Hepatocyte (in vitro differentiated cells): ENCODE results near the gene ATXN10.

Source experiments
- CTCF ChIP-seq: fragments of 200-600 bp; sonication (generic); IDR thresholded peaks from 2 replicates; pipeline ENCODE4 v1.5.1; 2016; ENCODE audit warnings: antibody characterized with exemption, mild to moderate bottlenecking; ENCODE audit not compliant: poor library complexity
- EZH2 ChIP-seq: fragments of 200-600 bp; sonication (generic); IDR thresholded peaks from 2 replicates; pipeline ENCODE4 v1.6.1; 2016; ENCODE audit warnings: antibody characterized with exemption, mild to moderate bottlenecking, borderline replicate concordance

DNA sequence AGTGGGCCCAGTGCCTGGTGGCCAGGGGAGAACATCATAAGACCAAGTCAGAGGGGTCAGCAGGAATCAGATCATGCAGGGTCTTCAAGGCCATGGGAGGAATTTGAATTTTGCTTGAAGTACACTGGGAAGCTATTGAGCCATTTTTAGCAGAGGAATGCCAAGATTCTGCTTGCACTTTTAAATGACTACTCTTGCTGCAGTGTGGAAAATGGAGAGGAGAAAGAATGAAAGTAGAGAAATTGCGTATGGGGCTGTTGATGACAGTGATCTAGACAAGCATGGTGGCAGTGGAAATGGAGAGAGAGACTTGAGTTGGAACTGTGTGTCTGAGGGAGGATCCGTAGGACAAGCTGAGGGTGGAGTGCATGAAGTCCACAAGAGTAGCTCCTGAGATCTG, 177.3 kb downstream of the ATXN10 start:
- no peak for TF ChIP-seq CTCF
- TF ChIP-seq EZH2, result no peak
